H9 (cell line): ENCODE data around the gene JAG2. TPM values are rescaled to one million over a fixed set of nuclear protein-coding genes. Genes with fewer than 3 reads are reported as not detected.

Source experiments
- DNase-seq: peaks from one replicate; pipeline ENCODE4 v3.0.0-alpha.2; 2017
- H2AFZ ChIP-seq: one replicate; pipeline ENCODE4 v1.6.1; 2013; ENCODE audit warnings: mild to moderate bottlenecking, low read length, control low read depth, moderate library complexity
- H2AK5ac ChIP-seq: 2 replicates; pipeline ENCODE4 v1.6.1; 2013; ENCODE audit warnings: low read length, control low read depth, mixed read lengths; ENCODE audit not compliant: insufficient read length
- H2BK120ac ChIP-seq: one replicate; pipeline ENCODE4 v1.6.1; 2013; ENCODE audit warnings: low read depth, mild to moderate bottlenecking, low read length, control low read depth, inconsistent platforms; ENCODE audit not compliant: poor library complexity, severe bottlenecking
- H2BK12ac ChIP-seq: 2 replicates; pipeline ENCODE4 v1.6.1; 2013; ENCODE audit warnings: low read length, control low read depth, mixed read lengths, low read depth; ENCODE audit not compliant: insufficient read length
- H2BK15ac ChIP-seq: 2 replicates; pipeline ENCODE4 v1.6.1; 2013; ENCODE audit warnings: low read depth, low read length, control low read depth
- H2BK20ac ChIP-seq: one replicate; pipeline ENCODE4 v1.6.1; 2013; ENCODE audit warnings: low read depth, mild to moderate bottlenecking, low read length, control low read depth, inconsistent platforms; ENCODE audit not compliant: poor library complexity, severe bottlenecking
- H2BK5ac ChIP-seq: 2 replicates; pipeline ENCODE4 v1.6.1; 2013; ENCODE audit warnings: low read length, control low read depth, mixed read lengths; ENCODE audit not compliant: insufficient read length
- H3K14ac ChIP-seq: 2 replicates; pipeline ENCODE4 v1.6.1; 2013; ENCODE audit warnings: low read length, control low read depth; ENCODE audit not compliant: insufficient read depth
- H3K18ac ChIP-seq: 2 replicates; pipeline ENCODE4 v1.6.1; 2013; ENCODE audit warnings: low read depth, mild to moderate bottlenecking, mixed read lengths, low read length, control low read depth; ENCODE audit not compliant: insufficient read length
- H3K23ac ChIP-seq: 2 replicates; pipeline ENCODE4 v1.6.1; 2013; ENCODE audit warnings: low read length, control low read depth, mixed read lengths, low read depth; ENCODE audit not compliant: insufficient read length
- H3K23me2 ChIP-seq: 2 replicates; pipeline ENCODE4 v1.6.1; 2013; ENCODE audit warnings: low read depth, mild to moderate bottlenecking, mixed read lengths, low read length, control low read depth; ENCODE audit not compliant: insufficient read length, poor library complexity, severe bottlenecking
- H3K27ac ChIP-seq: 2 replicates; pipeline ENCODE4 v1.5.1; 2013; ENCODE audit warnings: low read length, control low read depth, mixed read lengths, low read depth; ENCODE audit not compliant: insufficient read length
- H3K27me3 ChIP-seq: 2 replicates; pipeline ENCODE4 v1.6.1; 2013; ENCODE audit warnings: low read length, control low read depth, inconsistent platforms; ENCODE audit not compliant: insufficient read depth
- H3K4ac ChIP-seq: 2 replicates; pipeline ENCODE4 v1.6.1; 2013; ENCODE audit warnings: low read depth, mild to moderate bottlenecking, control low read depth, inconsistent platforms, low read length, moderate library complexity
- H3K4me1 ChIP-seq: 2 replicates; pipeline ENCODE4 v1.6.1; 2013; ENCODE audit warnings: low read length, control low read depth, inconsistent platforms; ENCODE audit not compliant: insufficient read depth
- H3K4me2 ChIP-seq: 2 replicates; pipeline ENCODE4 v1.6.1; 2013; ENCODE audit warnings: low read length, control low read depth, mixed read lengths; ENCODE audit not compliant: insufficient read length, insufficient read depth
- H3K56ac ChIP-seq: 2 replicates; pipeline ENCODE4 v1.6.1; 2013; ENCODE audit warnings: low read depth, mild to moderate bottlenecking, mixed read lengths, low read length, control low read depth; ENCODE audit not compliant: insufficient read length
- H3K79me1 ChIP-seq: 2 replicates; pipeline ENCODE4 v1.6.1; 2013; ENCODE audit warnings: low read depth, mild to moderate bottlenecking, moderate library complexity, low read length, control low read depth, inconsistent platforms; ENCODE audit not compliant: insufficient read depth, poor library complexity, severe bottlenecking
- H3K79me2 ChIP-seq: 2 replicates; pipeline ENCODE4 v1.6.1; 2013; ENCODE audit warnings: low read length, control low read depth, inconsistent platforms; ENCODE audit not compliant: insufficient read depth
- H3K9ac ChIP-seq: 2 replicates; pipeline ENCODE4 v1.6.1; 2013; ENCODE audit warnings: low read length, control low read depth, mixed read lengths; ENCODE audit not compliant: insufficient read length; ENCODE audit errors: extremely low read depth
- H3K9me3 ChIP-seq: one replicate; pipeline ENCODE4 v1.6.1; 2013; ENCODE audit warnings: low read depth, low read length, inconsistent platforms; ENCODE audit not compliant: control insufficient read depth
- H3T11ph ChIP-seq: one replicate; pipeline ENCODE4 v1.6.1; 2013; ENCODE audit warnings: mild to moderate bottlenecking, low read length, control low read depth, inconsistent platforms
- H4K20me1 ChIP-seq: one replicate; pipeline ENCODE4 v1.6.1; 2013; ENCODE audit not compliant: control insufficient read depth, insufficient read length, insufficient read depth
- H4K5ac ChIP-seq: 2 replicates; pipeline ENCODE4 v1.6.1; 2013; ENCODE audit warnings: low read depth, mild to moderate bottlenecking, mixed read lengths, low read length, control low read depth; ENCODE audit not compliant: insufficient read length
- H4K8ac ChIP-seq: replicated peaks from 2 replicates; pipeline ENCODE4 v1.6.1; 2013; ENCODE audit warnings: low read length, control low read depth, mixed read lengths, low read depth; ENCODE audit not compliant: insufficient read length
- H4K91ac ChIP-seq: 2 replicates; pipeline ENCODE4 v1.6.1; 2013; ENCODE audit warnings: low read depth, mild to moderate bottlenecking, moderate library complexity, mixed read lengths, low read length, control low read depth; ENCODE audit not compliant: insufficient read length
- H3K27ac Mint-ChIP-seq, 3 experiments: 2 replicates in 2 of 3; 3 replicates in 1 of 3; pipeline ENCODE4 v1.8.0; 2020 to 2021; ENCODE audit warnings: mixed read lengths in 3 of 3, mild to moderate bottlenecking in 1 of 3, moderate library complexity in 1 of 3
- H3K27me3 Mint-ChIP-seq: 2 replicates; pipeline ENCODE4 v1.8.0; 2021; ENCODE audit warnings: low read depth, mild to moderate bottlenecking, moderate library complexity, mixed read lengths
- H3K36me3 Mint-ChIP-seq, 3 experiments: 2 replicates in 2 of 3; 3 replicates in 1 of 3; pipeline ENCODE4 v1.8.0; 2020 to 2021; ENCODE audit warnings: low read depth in 3 of 3, mixed read lengths in 3 of 3; ENCODE audit not compliant: insufficient read depth in 1 of 3
- H3K4me1 Mint-ChIP-seq, 2 experiments: 2 replicates each; pipeline ENCODE4 v1.8.0; 2020; ENCODE audit warnings: mixed read lengths in 2 of 2
- H3K4me3 Mint-ChIP-seq, 2 experiments: 2 replicates in 1 of 2; 3 replicates in 1 of 2; pipeline ENCODE4 v1.8.0; 2020 to 2021; ENCODE audit warnings: mild to moderate bottlenecking in 2 of 2, mixed read lengths in 2 of 2, moderate library complexity in 1 of 2
- H3K9me3 Mint-ChIP-seq, 2 experiments: 2 replicates in 1 of 2; 3 replicates in 1 of 2; pipeline ENCODE4 v1.8.0; 2020; ENCODE audit warnings: mild to moderate bottlenecking in 2 of 2, mixed read lengths in 2 of 2, moderate library complexity in 1 of 2
- WGBS: extraction: QIAGEN DNeasy Blood & Tissue Kit; methylation state at CpG from one replicate; pipeline ENCODE4 v1.1.7; 2013; ENCODE audit warnings: missing lambda C conversion rate, low lambda C conversion rate, mixed read lengths; ENCODE audit not compliant: insufficient read length; ENCODE audit errors: extremely low coverage; 5-methylcytosine and 5-hydroxymethylcytosine counted together
- total RNA-seq: library from RNA; stranded (reverse); gene quantifications from 2 replicates; pipeline ENCODE4 v1.2.1, GENCODE V29; 2021
- TF ChIP-seq, protein P1 (sequence below): fragments of 200-600 bp; sonication (generic); conservative IDR thresholded peaks from 3 replicates; pipeline ENCODE4 v1.8.0; 2021; ENCODE audit warnings: antibody characterized with exemption, mild to moderate bottlenecking

The JAG2 gene
- total RNA-seq, 1 experiment from 2014 or later = 11.4 TPM

DNA sequence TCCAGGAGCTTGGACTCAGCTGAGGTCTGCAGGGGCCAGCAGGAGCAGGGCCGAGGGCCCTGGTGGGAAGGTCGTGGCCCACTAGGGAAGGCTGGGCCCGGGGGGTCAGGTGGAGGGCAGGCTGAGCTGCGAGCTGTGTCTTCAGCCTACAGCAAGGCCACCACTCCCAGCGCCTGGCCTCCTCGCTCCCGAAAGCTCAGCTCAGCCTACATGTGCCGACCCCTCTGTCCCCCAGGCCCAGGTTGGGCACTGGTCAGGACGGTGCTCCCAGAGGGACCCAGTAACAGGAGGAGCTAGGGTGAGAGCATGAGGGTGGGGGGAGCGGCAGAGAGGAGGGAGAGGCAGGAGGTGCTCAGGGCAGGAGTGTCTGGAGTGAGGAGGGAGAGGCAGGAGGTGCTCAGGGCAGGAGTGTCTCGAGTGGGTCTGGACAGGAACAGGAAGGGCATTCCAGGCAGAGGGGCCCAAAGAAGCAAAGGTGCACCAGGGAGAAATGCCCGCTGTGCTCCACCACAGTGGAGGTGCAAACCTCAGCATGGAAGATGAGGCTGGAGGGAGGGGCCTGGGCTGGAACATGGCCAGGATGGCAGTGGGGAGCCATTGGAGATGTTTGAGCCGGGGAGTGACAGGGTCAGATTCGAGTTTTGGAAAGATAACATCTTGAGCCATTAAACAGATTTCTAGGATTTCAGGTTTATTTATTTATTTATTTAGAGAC, 74.2 kb downstream of the JAG2 start:
- H3K36me3 Mint-ChIP-seq = peaks cover 0 to 4% (median 3%) of the 10 kb centered on the region in 3 experiments; a peak in 3 of 7 replicates
- Histone ChIP-seq H3K79me2 (no peaks in the 10 kb centered on the region), H3K18ac (no peak overlapping the region), H3K9me3 (peaks cover 2% of the 10 kb centered on the region), H3K27me3 (peaks cover 2% of the 10 kb centered on the region; the same call in 1 of the 2 replicates), H2AK5ac (no peak overlapping the region), H3K14ac (no peak overlapping the region), H3K4ac (no peak overlapping the region), H3K9ac (no peak overlapping the region), H3K23ac (no peak overlapping the region), H2BK15ac (no peak overlapping the region), H4K20me1 (no peaks in the 10 kb centered on the region), H3K4me2 (no peak overlapping the region), H2AFZ (no peak overlapping the region), H2BK120ac (no peak overlapping the region), H3K56ac (no peak overlapping the region), H3T11ph (no peak overlapping the region), H3K4me1 (no peaks in the 10 kb centered on the region; the same call in 1 of the 2 replicates), H2BK20ac (no peak overlapping the region), H3K23me2 (peaks cover 3% of the 10 kb centered on the region), H2BK5ac (no peak overlapping the region), H4K5ac (no peak overlapping the region), H2BK12ac (no peak overlapping the region), H3K79me1 (no peaks in the 10 kb centered on the region), H3K27ac (no peak overlapping the region), H4K8ac (no peak overlapping the region), H4K91ac (no peak overlapping the region)
- peaks cover 61% of the 10 kb centered on the region for H3K27me3 Mint-ChIP-seq
- H3K9me3 Mint-ChIP-seq = peaks cover 10 to 11% of the 10 kb centered on the region in 2 experiments
- TF ChIP-seq, protein P1, sequence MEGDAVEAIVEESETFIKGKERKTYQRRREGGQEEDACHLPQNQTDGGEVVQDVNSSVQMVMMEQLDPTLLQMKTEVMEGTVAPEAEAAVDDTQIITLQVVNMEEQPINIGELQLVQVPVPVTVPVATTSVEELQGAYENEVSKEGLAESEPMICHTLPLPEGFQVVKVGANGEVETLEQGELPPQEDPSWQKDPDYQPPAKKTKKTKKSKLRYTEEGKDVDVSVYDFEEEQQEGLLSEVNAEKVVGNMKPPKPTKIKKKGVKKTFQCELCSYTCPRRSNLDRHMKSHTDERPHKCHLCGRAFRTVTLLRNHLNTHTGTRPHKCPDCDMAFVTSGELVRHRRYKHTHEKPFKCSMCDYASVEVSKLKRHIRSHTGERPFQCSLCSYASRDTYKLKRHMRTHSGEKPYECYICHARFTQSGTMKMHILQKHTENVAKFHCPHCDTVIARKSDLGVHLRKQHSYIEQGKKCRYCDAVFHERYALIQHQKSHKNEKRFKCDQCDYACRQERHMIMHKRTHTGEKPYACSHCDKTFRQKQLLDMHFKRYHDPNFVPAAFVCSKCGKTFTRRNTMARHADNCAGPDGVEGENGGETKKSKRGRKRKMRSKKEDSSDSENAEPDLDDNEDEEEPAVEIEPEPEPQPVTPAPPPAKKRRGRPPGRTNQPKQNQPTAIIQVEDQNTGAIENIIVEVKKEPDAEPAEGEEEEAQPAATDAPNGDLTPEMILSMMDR = no peak
- peak overlapping the region; percentile 17 to 64; a peak in 3 of 5 replicates for H3K4me3 Mint-ChIP-seq
- no CpG with 5 or more reads among the region's 14 CpGs for WGBS
- H3K27ac Mint-ChIP-seq = no peak overlapping the region
- DNase-seq = no peak
- H3K4me1 Mint-ChIP-seq = peaks cover 12 to 16% of the 10 kb centered on the region in 2 experiments
